ENCODE results near the gene TARS3. TPM values are rescaled to one million over a fixed set of nuclear protein-coding genes. Genes with fewer than 3 reads are reported as not detected.

TARS3 gene
- total and polyA plus RNA-seq, 8 donors: 9.3 to 30.2 (median 26.1) TPM

DNA sequence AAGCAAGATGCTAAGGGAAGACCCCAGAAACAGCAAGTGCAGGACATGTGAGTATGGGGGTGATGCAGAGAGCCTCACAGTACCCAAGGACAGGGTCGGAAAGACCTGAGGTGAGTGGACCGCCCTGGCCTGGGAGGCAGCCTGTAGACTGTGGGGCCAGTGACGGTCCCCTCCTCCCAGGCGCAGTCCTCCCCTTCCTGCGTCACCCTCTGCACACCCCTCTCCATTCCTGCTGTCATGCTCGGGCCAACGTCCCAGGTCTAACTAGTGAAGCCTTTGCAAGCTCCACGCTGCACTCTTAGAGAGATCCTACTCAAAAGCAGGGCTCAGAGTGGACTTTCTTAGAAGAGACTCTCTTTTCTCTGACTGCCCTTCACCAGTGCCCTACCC lies 113.7 kb downstream of the TARS3 start:
- no peak for ATAC-seq
- intact Hi-C loops (cut with DNase I): no loop called here

DNA sequence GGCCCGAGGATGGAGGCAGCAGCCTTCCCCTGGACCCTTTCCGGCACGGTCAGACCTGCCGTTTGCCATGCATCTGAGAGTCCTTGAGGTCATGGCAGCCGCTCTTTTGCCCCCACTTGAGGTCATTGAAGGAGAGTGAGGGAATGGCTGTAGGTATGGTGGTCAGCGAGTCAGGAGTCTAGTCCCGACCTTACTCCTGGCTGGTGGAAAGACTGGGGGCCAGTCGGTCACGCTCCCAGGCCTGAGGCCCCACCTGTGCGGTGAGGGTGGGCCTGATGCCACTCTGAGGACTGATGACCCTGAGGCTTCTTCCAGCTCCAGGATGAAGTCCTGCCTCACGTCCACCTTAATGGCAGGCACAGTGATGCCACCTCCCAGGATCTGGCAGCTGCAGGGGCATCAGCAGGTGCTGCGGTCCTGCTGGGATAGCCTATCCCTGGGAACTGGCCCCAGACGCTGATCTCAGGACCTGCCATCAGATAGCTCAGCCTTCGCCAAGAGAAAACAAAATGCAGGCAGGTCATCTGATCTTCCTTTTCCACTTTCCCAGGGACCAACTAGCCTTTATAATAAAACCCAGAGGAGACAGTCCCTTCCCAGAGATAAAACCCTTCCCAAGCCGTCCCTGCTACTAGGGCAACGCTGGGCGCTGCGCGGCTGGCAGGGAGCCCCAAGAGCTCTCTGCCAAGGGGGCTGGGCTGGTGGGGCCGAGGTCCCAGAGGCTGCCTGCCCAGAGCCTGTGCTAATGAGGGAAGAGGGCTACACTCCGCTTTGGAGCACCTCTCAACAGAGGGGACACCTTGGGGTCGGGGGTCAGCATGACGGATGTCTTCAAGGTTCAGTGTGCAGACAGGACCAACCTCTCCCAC lies 114.3 kb downstream of the TARS3 start:
- H3K27me3 ChIP-seq: no peaks in the 10 kb centered on the region
- H3K4me1 ChIP-seq: no peaks in the 10 kb centered on the region
- DNase-seq (peak in 1 of 4 donors; percentile 54), ATAC-seq (no peak)
- H3K4me3 ChIP-seq: no peak overlapping the region
- H3K9me3 ChIP-seq: no peaks in the 10 kb centered on the region
- intact Hi-C loops (cut with DNase I): no loop called here
- no peaks in the 10 kb centered on the region for H3K36me3 ChIP-seq
- TF ChIP-seq, protein P1, sequence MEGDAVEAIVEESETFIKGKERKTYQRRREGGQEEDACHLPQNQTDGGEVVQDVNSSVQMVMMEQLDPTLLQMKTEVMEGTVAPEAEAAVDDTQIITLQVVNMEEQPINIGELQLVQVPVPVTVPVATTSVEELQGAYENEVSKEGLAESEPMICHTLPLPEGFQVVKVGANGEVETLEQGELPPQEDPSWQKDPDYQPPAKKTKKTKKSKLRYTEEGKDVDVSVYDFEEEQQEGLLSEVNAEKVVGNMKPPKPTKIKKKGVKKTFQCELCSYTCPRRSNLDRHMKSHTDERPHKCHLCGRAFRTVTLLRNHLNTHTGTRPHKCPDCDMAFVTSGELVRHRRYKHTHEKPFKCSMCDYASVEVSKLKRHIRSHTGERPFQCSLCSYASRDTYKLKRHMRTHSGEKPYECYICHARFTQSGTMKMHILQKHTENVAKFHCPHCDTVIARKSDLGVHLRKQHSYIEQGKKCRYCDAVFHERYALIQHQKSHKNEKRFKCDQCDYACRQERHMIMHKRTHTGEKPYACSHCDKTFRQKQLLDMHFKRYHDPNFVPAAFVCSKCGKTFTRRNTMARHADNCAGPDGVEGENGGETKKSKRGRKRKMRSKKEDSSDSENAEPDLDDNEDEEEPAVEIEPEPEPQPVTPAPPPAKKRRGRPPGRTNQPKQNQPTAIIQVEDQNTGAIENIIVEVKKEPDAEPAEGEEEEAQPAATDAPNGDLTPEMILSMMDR (IDR thresholded peaks at IDR 0.05): no peak
- no peak overlapping the region for H3K27ac ChIP-seq

More for the DNA sequence above, 113.7 kb downstream of the TARS3 start:
- H3K36me3 ChIP-seq: no peaks in the 10 kb centered on the region
- no peaks in the 10 kb centered on the region for H3K9me3 ChIP-seq
- peak in 1 of 4 donors; percentile 42 for DNase-seq
- H3K4me1 ChIP-seq: no peaks in the 10 kb centered on the region
- H3K27me3 ChIP-seq: no peaks in the 10 kb centered on the region
- no peak overlapping the region for H3K27ac ChIP-seq
- no peak overlapping the region for H3K4me3 ChIP-seq
- TF ChIP-seq, protein P1 (IDR thresholded peaks at IDR 0.05): no peak

DNA sequence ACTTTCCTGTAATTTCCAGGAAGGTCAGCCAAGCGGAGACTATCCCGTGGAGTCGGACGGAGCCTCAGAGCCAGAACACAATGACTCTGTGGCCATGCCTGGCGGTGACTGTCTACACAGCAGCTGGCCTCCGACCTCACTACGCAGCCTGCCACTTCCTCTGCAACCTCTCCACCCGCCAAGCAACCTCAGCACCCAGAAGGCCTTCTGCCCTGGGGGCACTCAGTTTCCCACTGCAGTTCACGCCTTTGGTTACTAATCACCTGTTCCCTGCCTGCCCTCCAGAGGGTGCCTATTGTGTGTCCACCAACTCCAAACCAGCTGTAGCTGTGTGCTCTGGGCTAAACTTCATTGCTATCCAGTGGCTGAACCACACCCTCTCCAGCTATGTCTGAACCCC lies 116.1 kb downstream of the TARS3 start:
- Histone ChIP-seq H3K36me3 (no peaks in the 10 kb centered on the region), H3K27ac (no peak overlapping the region)
- intact Hi-C loops (cut with DNase I): no loop called here

DNA sequence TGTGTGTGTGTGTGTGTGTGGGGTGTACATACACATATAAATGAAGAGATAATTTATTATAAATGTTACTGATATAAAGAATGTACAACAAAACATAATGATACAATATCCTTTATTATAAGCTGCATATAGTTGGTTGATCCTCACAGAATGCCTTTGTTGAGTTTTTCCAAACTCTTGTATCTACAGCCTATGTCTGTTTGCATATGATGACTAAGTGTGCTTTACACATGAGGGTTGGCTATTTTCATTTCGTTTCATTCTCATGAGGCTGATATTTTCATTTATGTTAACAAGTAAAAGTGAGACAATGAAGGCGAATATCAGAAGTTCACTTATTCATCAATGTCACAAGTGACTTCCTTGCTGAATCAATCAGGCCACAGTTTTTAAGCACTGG lies 117.2 kb downstream of the TARS3 start:
- Histone ChIP-seq H3K27me3 (no peaks in the 10 kb centered on the region), H3K36me3 (no peaks in the 10 kb centered on the region), H3K4me3 (no peak overlapping the region), H3K27ac (no peak overlapping the region), H3K4me1 (no peaks in the 10 kb centered on the region), H3K9me3 (no peaks in the 10 kb centered on the region)
- intact Hi-C loops (cut with DNase I): no loop called here
- no peak for DNase-seq
- TF ChIP-seq, protein P1 (IDR thresholded peaks at IDR 0.05): no peak
- ATAC-seq: no peak

More for the DNA sequence above, 116.1 kb downstream of the TARS3 start:
- TF ChIP-seq, protein P1 (IDR thresholded peaks at IDR 0.05): no peak
- no peaks in the 10 kb centered on the region for H3K9me3 ChIP-seq
- H3K4me3 ChIP-seq: no peak overlapping the region
- H3K4me1 ChIP-seq: no peaks in the 10 kb centered on the region
- H3K27me3 ChIP-seq: no peaks in the 10 kb centered on the region
- no peak for DNase-seq
- no peak for ATAC-seq

DNA sequence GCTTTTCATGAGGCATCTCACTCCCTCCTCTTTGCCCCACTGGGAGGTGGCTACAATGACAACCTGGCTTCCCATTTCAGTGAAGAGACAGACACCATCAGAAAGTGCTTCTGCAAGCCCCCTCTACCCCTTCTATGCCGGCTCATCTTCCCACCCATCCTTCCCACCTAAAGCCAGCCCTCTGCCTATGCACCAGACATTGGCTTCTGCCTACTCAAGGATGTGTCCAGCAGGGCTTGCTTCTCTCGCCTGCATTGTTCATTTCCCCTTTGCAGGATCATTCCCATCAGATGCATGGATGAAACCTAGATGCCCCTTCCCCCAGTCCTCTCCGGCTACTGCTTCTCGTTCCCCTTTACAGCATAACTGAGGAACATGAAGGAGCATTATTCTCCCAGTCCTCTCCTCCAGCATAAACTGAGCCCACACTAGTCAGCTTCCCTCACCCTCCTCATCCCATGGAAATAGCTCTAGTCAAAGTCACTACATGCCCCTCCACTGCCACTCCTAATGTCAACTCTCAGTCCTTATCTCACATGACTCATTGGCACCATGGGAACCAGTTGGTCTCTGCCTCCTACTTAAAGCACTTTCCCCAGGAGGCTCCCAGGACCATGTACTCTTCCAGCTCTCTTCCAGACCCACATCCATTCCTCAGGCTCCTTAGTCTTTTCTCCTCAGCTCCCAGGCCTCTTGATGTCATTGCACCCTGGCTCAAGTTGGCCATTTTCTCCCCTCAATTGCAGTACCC lies 120.0 kb downstream of the TARS3 start:
- H3K9me3 ChIP-seq: no peaks in the 10 kb centered on the region
- no peaks in the 10 kb centered on the region for H3K4me1 ChIP-seq
- H3K27ac ChIP-seq: no peak overlapping the region
- intact Hi-C loops (cut with DNase I): no loop called here
- no peaks in the 10 kb centered on the region for H3K36me3 ChIP-seq
- no peak overlapping the region for H3K4me3 ChIP-seq
- peaks cover 0 to 16% of the 10 kb centered on the region in 2 donors for H3K27me3 ChIP-seq
- DNase-seq (no peak), ATAC-seq (peak; percentile 68)
- TF ChIP-seq, protein P1 (IDR thresholded peaks at IDR 0.05): no peak

Measured in left lung (tissue), 10 donors.